Natural killer cell (primary cell): ENCODE data around the gene EEF1A2. TPM values are rescaled to one million over a fixed set of nuclear protein-coding genes. Genes with fewer than 3 reads are reported as not detected.
"Not testable (repeated sequence)": the region's sequence is repeated elsewhere in the genome, so short reads cannot be mapped to it uniquely, and the experiment has no call there.

Experiments
- ATAC-seq, 3 donors: fragments of 150-1000 bp in 2 of 3; fragments of 200-7000 bp in 1 of 3; cut with Tn5 transposase; 1 replicate in 1 of 3; 2 replicates in 2 of 3; pipeline ENCODE4 v1.10.0; 2021; ENCODE audit warnings: mild to moderate bottlenecking in 2 of 3, moderate library complexity in 2 of 3
- DNase-seq, 2 donors: peaks; one replicate each; pipeline versions ENCODE4 v3.0.0 to v3.0.0-alpha.2; 2013 to 2021; ENCODE audit warnings: mixed read lengths in 1 of 2
- H3K27ac ChIP-seq: one replicate; pipeline ENCODE4 v1.5.1; 2013; ENCODE audit warnings: mild to moderate bottlenecking, low read length
- H3K27me3 ChIP-seq: one replicate; pipeline ENCODE4 v1.6.1; 2013; ENCODE audit warnings: low read length; ENCODE audit not compliant: control insufficient read depth, insufficient read depth
- H3K36me3 ChIP-seq: one replicate; pipeline ENCODE4 v1.6.1; 2013; ENCODE audit warnings: low read length; ENCODE audit not compliant: control insufficient read depth, insufficient read depth
- H3K4me1 ChIP-seq: one replicate; pipeline ENCODE4 v1.6.1; 2013; ENCODE audit warnings: low read length; ENCODE audit not compliant: control insufficient read depth, insufficient read depth
- H3K4me3 ChIP-seq: one replicate; pipeline ENCODE4 v1.5.1; 2013; ENCODE audit warnings: low read length
- H3K9me3 ChIP-seq: one replicate; pipeline ENCODE4 v1.6.1; 2013; ENCODE audit warnings: low read length; ENCODE audit not compliant: control insufficient read depth, insufficient read depth
- H3K27ac Mint-ChIP-seq, 2 donors: one replicate each; pipeline ENCODE4 v1.8.0; 2022; ENCODE audit warnings: mild to moderate bottlenecking in 2 of 2, mixed read lengths in 2 of 2, moderate library complexity in 1 of 2
- H3K27me3 Mint-ChIP-seq, 2 donors: one replicate each; pipeline ENCODE4 v1.8.0; 2022; ENCODE audit warnings: low read depth in 2 of 2, mixed read lengths in 2 of 2
- H3K36me3 Mint-ChIP-seq: one replicate; pipeline ENCODE4 v1.8.0; 2022; ENCODE audit warnings: mixed read lengths
- H3K4me1 Mint-ChIP-seq, 2 donors: one replicate each; pipeline ENCODE4 v1.8.0; 2022; ENCODE audit warnings: mixed read lengths in 2 of 2
- H3K4me3 Mint-ChIP-seq: one replicate; pipeline ENCODE4 v1.8.0; 2022; ENCODE audit warnings: mild to moderate bottlenecking, moderate library complexity, mixed read lengths
- H3K9me3 Mint-ChIP-seq, 2 donors: one replicate each; pipeline ENCODE4 v1.8.0; 2022; ENCODE audit warnings: mixed read lengths in 2 of 2
- CTCF ChIP-seq: fragments of 200-600 bp; IDR thresholded peaks from one replicate; pipeline ENCODE4 v1.8.0; 2022; ENCODE audit warnings: antibody characterized with exemption
- WGBS: methylation state at CpG from one replicate; pipeline ENCODE4 v1.1.7; 2013; ENCODE audit warnings: missing lambda C conversion rate; ENCODE audit not compliant: insufficient coverage; 5-methylcytosine and 5-hydroxymethylcytosine counted together
- intact Hi-C: fragments of 100-400 bp; cut with micrococcal nuclease; formaldehyde crosslinking; loops from one replicate; pipeline ENCODE4 v1.14.2; 2022
- total RNA-seq, 4 donors: library from RNA; stranded (reverse); fragments of 120-200 nt in 1 of 4; gene quantifications; one replicate each; pipeline versions ENCODE4 v1.2.3 to v1.2.4, GENCODE V29; 2013 to 2022

Gene EEF1A2
- total RNA-seq, 3 donors from 2014 or later (not counting 1 experiment from before 2014, with no cell fraction given): 0.14 to 0.86 (median 0.35) TPM

- peaks cover 0 to 4% of the 10 kb centered on the region in 2 donors for H3K27me3 Mint-ChIP-seq
- H3K4me1 ChIP-seq: peaks cover 23% of the 10 kb centered on the region
- peak overlapping the region in 1 of 2 donors; percentile 81 for H3K27ac Mint-ChIP-seq
- peaks cover 2% of the 10 kb centered on the region in 2 donors for H3K9me3 Mint-ChIP-seq
- no peak for ATAC-seq
- no peak for DNase-seq
- H3K4me3 ChIP-seq: no peak overlapping the region
- no peak overlapping the region for H3K27ac ChIP-seq
- 82% methylated on average over 32 of the region's 32 CpGs for WGBS
- no peak for TF ChIP-seq CTCF
- peak overlapping the region; percentile 76 for H3K4me3 Mint-ChIP-seq
- H3K27me3 ChIP-seq: peaks cover 4% of the 10 kb centered on the region
- peaks cover 0 to 22% of the 10 kb centered on the region in 2 donors for H3K4me1 Mint-ChIP-seq
- H3K36me3 Mint-ChIP-seq: no peaks in the 10 kb centered on the region
- peaks cover 7% of the 10 kb centered on the region for H3K9me3 ChIP-seq
- peaks cover 6% of the 10 kb centered on the region for H3K36me3 ChIP-seq
- intact Hi-C loops: no loop called here
These were observed 20.2 kb upstream of the EEF1A2 start for GRCh38 chr20:63518946-63519667.

GRCh38 chr20:63518351-63518861 is 19.5 kb upstream of the EEF1A2 start:
- DNase-seq: peak in 1 of 2 donors; percentile 10

GRCh38 chr20:63517376-63518309 is 18.8 kb upstream of the EEF1A2 start:
- ATAC-seq: no peak
- H3K4me1 Mint-ChIP-seq: peaks cover 0 to 20% of the 10 kb centered on the region in 2 donors
- no peak overlapping the region for H3K27ac ChIP-seq
- H3K27me3 ChIP-seq: peaks cover 9% of the 10 kb centered on the region
- WGBS: 91% methylated on average over 32 of the region's 32 CpGs
- peaks cover 0 to 2% of the 10 kb centered on the region in 2 donors for H3K9me3 Mint-ChIP-seq
- H3K27ac Mint-ChIP-seq: no peak overlapping the region
- no peak overlapping the region for H3K4me3 ChIP-seq
- H3K36me3 Mint-ChIP-seq: no peaks in the 10 kb centered on the region
- DNase-seq: peak in 1 of 2 donors; percentile 4
- peak overlapping the region; percentile 79 for H3K4me3 Mint-ChIP-seq
- no peaks in the 10 kb centered on the region for H3K9me3 ChIP-seq
- peaks cover 7 to 10% of the 10 kb centered on the region in 2 donors for H3K27me3 Mint-ChIP-seq
- intact Hi-C loops: no loop called here
- H3K4me1 ChIP-seq: peaks cover 23% of the 10 kb centered on the region
- peaks cover 6% of the 10 kb centered on the region for H3K36me3 ChIP-seq
- no peak for TF ChIP-seq CTCF

More at GRCh38 chr20:63518351-63518861, 19.5 kb upstream of the EEF1A2 start:
- Histone ChIP-seq H3K36me3 (peaks cover 6% of the 10 kb centered on the region), H3K4me3 (no peak overlapping the region), H3K27me3 (peaks cover 4% of the 10 kb centered on the region), H3K4me1 (peaks cover 23% of the 10 kb centered on the region), H3K9me3 (peaks cover 2% of the 10 kb centered on the region), H3K27ac (no peak overlapping the region)
- peaks cover 0 to 22% of the 10 kb centered on the region in 2 donors for H3K4me1 Mint-ChIP-seq
- intact Hi-C loops: no loop called here
- no peak for TF ChIP-seq CTCF
- no peaks in the 10 kb centered on the region for H3K36me3 Mint-ChIP-seq
- WGBS: 83% methylated on average over 20 of the region's 20 CpGs
- peak overlapping the region; percentile 60 for H3K4me3 Mint-ChIP-seq
- ATAC-seq: no peak
- H3K27me3 Mint-ChIP-seq: peaks cover 0 to 4% of the 10 kb centered on the region in 2 donors
- H3K27ac Mint-ChIP-seq: no peak overlapping the region
- peaks cover 0 to 2% of the 10 kb centered on the region in 2 donors for H3K9me3 Mint-ChIP-seq

- H3K4me3 Mint-ChIP-seq, H3K4me1 ChIP-seq, H3K9me3 Mint-ChIP-seq, H3K36me3 ChIP-seq, H3K4me1 Mint-ChIP-seq, H3K36me3 Mint-ChIP-seq, H3K27ac Mint-ChIP-seq, intact Hi-C loops, H3K27ac ChIP-seq, H3K9me3 ChIP-seq, H3K4me3 ChIP-seq: not testable (repeated sequence)
- H3K27me3 Mint-ChIP-seq: peaks cover 20 to 26% of the 10 kb centered on the region in 2 donors
- DNase-seq (peak in 1 of 2 donors; percentile 25), ATAC-seq (peak in 1 of 3 donors; percentile 57)
- 20% methylated on average over 8 of the region's 10 CpGs for WGBS
- H3K27me3 ChIP-seq: peaks cover 13% of the 10 kb centered on the region
These were observed 15.6 kb upstream of the EEF1A2 start for GRCh38 chr20:63514520-63514919.
